GM13976 (cell line): ENCODE measurements around the gene TAF3.

Experiments used
- DNase-seq: peaks from one replicate; pipeline ENCODE4 v3.0.0; 2012; ENCODE audit warnings: low spot score
- in situ Hi-C: fragments of 300-500 bp; cut with MboI; formaldehyde crosslinking; loops from one replicate; pipeline ENCODE4 v1.12.0; 2022; ENCODE audit warnings: low sequenced_read_pairs, mixed read lengths, inconsistent platforms; ENCODE audit not compliant: unreplicated experiment
- TF ChIP-seq, protein P1 (sequence below): IDR thresholded peaks from 2 replicates; pipeline ENCODE4 v1.5.1; 2012; ENCODE audit warnings: borderline replicate concordance, mild to moderate bottlenecking; ENCODE audit not compliant: insufficient read depth; ENCODE audit errors: extremely low read depth, missing control alignments, control extremely low read depth

The TAF3 gene

DNA sequence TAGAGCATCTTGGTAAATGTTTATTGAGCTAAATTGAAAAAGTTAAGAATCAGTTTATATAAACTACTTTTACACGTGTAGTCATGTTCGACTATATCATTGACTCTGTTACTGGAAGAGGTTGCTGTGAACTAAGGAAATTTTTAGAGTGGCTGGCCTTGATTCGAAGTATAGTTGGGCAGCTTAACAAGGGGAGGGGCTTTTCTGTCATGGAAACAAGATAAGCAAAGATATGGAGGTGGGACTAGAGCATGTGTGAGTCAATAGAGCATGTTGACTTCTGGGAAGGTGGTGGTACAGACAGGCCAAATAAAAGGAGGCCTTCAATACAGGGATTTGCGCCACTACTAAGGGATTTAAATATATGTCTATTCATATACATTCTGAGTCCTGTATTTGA lies 22.7 kb upstream of the TAF3 start:
- TF ChIP-seq, protein P1, sequence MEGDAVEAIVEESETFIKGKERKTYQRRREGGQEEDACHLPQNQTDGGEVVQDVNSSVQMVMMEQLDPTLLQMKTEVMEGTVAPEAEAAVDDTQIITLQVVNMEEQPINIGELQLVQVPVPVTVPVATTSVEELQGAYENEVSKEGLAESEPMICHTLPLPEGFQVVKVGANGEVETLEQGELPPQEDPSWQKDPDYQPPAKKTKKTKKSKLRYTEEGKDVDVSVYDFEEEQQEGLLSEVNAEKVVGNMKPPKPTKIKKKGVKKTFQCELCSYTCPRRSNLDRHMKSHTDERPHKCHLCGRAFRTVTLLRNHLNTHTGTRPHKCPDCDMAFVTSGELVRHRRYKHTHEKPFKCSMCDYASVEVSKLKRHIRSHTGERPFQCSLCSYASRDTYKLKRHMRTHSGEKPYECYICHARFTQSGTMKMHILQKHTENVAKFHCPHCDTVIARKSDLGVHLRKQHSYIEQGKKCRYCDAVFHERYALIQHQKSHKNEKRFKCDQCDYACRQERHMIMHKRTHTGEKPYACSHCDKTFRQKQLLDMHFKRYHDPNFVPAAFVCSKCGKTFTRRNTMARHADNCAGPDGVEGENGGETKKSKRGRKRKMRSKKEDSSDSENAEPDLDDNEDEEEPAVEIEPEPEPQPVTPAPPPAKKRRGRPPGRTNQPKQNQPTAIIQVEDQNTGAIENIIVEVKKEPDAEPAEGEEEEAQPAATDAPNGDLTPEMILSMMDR, result no peak
- DNase-seq, result no peak
- in situ Hi-C loops, result no loop called here

DNA sequence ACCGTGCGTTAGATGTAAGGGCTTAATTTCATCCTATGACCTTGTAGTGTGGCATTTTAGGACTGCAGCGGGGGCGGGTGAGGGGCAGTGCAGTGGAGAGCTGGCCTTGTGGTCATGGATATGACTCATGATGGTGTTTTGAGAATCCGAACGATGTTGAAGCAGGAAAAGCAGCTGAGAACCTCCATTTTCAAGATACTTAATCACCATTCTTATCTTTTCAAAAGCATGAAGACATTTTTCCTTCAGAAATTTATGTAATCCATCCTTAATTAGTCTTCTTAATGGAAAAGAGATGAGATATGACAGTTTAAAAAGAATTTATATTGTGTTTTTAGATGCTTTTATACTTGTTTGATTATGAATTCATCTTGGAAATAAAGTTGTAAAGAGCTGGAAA lies 20.7 kb upstream of the TAF3 start:
- in situ Hi-C loops, result no loop called here
- DNase-seq, result no peak
- TF ChIP-seq, protein P1, result no peak

DNA sequence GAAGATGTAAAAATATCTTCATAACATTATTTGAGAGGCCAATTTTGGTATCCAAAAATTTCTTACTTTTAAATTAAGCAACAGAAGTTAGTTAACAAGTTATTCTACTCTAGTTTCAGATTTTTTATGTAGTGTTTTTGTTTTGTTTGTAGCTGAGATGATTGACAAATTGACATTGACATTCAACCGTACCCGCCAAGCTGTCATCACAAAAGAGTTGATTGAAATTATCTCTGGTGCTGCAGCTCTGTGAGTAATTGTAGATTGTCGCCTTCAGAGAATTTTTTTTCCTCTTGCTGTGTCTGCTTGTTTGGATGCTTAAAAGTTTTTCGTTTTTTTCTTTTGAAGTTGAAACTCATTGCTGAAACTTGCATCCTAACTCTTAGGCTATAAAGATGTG lies 15.7 kb upstream of the TAF3 start:
- in situ Hi-C loops, result no loop called here
- no peak for DNase-seq
- TF ChIP-seq, protein P1, result no peak

DNA sequence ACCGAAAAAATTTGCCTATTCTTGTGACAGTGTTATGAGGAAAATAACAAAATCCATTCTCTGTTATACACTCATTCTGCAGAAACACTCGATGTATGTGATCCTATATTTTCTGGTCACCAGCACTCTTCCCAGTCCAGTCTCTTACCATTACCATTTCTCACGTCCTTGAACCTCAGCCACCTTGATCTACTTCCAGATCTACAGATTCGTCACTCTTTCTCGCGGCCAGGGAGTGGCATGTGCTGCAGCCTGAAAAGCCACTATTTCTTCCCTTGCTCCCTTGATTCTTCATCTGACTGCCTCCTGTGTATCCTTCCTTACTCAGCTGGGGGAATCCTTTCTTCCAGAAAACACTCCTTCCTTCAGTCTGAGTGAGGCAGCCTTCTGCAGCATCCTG lies 14.1 kb upstream of the TAF3 start:
- DNase-seq, result no peak
- in situ Hi-C loops, result no loop called here
- TF ChIP-seq, protein P1, result no peak

DNA sequence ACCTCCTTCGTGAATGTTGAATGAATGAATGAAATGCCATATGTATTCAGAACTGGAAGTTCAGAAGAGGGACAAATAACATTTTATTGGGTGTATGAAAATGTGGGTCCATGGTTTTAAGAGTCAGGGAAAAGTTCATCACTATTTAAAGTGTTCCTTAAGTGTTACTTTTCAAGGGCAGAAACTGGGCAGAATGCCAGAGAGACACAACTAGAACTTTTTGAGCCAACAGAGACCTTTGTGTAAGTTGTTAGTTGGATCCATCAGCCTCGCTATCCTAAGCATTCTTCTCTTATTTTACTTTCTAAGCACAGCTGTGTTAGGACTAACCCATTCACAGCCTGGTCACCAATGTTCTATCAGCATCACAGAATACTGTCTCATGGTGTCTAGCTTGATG lies 13.6 kb upstream of the TAF3 start:
- in situ Hi-C loops, result no loop called here
- TF ChIP-seq, protein P1, result no peak
- no peak for DNase-seq

DNA sequence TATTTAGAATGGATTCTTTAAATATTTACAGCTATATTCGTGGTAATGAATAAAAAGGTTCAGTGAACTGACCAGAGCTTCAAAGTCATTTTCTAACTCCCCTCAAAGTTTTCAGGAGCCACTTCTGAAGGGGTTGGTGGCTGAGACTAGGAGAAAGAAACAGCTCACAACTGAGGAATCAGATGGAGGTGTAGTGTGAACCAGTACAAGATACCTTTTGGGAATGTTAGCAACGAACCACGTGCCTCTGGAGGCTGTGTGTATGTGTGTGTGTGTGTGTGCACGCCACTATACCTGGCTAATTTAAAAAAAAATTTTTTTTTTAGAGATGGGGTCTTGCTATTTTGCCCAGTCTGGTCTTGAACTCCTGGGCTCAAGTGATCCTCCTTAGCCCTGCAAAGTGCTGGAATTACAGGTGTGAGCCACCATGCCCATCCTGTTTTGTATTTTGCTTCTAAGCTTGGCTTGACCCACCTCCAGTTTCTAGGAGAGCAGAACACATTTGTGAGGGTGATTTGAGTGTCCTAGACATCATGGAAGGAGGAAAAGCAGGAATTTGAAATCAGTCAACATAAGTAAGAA lies 9.5 kb upstream of the TAF3 start:
- DNase-seq, result no peak
- TF ChIP-seq, protein P1, result no peak
- in situ Hi-C loops, result no loop called here
